ENCODE measurements around the gene PLCH1.

GRCh38 chr3:155602307-155602706, 142.6 kb downstream of the PLCH1 start:
- TF ChIP-seq CTCF (IDR thresholded peaks at IDR 0.05; ENCODE audit: low read depth, low read length, missing input control), result no peak
- no peak for TF ChIP-seq HNF4A (conservative IDR thresholded peaks at IDR 0.05)
- no peak for TF ChIP-seq ZBTB33 (IDR thresholded peaks at IDR 0.05)
